Breast epithelium (tissue), 3 donors: ENCODE measurements around the gene C16orf78.

Experiments used
- POLR2AphosphoS5 ChIP-seq, 3 donors: sonication (generic); formaldehyde crosslinking; IDR thresholded peaks; one replicate each; pipeline ENCODE4 v1.6.1; 2017; ENCODE audit warnings: antibody characterized with exemption in 3 of 3
- TF ChIP-seq, protein P1 (sequence below), 3 donors: fragments of 450-650 bp; IDR thresholded peaks; one replicate each; pipeline ENCODE4 v1.5.1; 2016 to 2017; ENCODE audit warnings: antibody characterized with exemption in 3 of 3, mild to moderate bottlenecking in 3 of 3, moderate library complexity in 3 of 3

DNA sequence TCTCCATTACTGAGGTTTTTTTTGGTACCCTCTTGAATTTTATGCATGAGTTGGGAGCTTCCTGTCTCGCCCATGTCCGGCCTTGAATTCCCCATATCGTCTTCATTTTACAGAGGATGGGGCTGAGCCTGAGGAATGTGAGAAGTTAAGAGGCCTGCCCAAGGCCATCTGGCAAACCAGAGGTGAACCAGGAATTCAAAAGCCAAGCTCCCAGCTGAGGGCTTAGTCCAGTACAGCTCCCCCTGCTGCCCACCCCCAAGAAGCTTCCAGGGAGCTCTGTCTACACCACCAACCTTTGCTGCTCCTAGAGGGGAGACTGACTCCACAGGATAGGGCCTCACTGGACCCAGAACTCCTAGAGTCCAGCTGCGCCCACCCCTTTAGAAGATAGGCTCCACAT lies 20.7 kb upstream of the C16orf78 start:
- TF ChIP-seq POLR2AphosphoS5 (IDR thresholded peaks at IDR 0.05) = no peak
- TF ChIP-seq, protein P1, sequence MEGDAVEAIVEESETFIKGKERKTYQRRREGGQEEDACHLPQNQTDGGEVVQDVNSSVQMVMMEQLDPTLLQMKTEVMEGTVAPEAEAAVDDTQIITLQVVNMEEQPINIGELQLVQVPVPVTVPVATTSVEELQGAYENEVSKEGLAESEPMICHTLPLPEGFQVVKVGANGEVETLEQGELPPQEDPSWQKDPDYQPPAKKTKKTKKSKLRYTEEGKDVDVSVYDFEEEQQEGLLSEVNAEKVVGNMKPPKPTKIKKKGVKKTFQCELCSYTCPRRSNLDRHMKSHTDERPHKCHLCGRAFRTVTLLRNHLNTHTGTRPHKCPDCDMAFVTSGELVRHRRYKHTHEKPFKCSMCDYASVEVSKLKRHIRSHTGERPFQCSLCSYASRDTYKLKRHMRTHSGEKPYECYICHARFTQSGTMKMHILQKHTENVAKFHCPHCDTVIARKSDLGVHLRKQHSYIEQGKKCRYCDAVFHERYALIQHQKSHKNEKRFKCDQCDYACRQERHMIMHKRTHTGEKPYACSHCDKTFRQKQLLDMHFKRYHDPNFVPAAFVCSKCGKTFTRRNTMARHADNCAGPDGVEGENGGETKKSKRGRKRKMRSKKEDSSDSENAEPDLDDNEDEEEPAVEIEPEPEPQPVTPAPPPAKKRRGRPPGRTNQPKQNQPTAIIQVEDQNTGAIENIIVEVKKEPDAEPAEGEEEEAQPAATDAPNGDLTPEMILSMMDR (IDR thresholded peaks at IDR 0.05) = no peak
